GM18870 (cell line): Measurements from ENCODE around the gene HPX.

Experiments used
- ATAC-seq: cut with Tn5 transposase; IDR thresholded peaks from one replicate; pipeline ENCODE4 v1.9.1; 2021; ENCODE audit warnings: moderate library complexity; ENCODE audit not compliant: unreplicated experiment

Gene HPX

GRCh38 chr11:6418557-6419008 lies 22.2 kb downstream of the HPX start:
- no peak for ATAC-seq

DNA sequence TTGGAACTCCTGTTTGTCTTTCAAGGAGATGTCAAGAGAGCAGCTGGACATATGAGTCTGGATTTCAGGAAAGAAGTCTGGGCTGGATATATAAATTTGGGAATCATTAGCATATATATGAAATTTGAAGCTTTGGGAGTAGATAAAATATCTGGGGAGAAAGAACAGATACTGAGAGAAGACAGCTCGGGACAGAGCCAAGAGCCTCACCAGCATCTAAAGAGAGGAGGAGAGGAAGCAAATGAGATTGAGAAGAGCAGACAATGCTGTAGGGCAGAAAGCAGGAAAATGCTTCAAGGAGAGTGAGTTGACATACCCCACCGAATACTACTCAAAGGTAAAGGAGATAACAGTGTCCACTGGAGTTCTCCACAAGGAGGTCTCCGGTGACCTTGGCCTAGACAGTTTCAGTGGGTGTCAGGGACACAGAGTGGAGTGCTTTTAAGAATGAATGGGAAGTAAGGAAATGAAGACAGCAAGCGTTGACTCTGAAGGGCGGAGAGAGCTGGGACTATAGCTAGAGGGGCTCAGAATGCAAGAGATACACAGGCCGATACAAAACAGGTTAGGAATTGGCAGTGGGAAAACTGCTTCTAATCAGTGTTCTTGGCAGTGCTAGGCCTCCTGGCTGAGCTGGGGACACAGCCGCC lies 22.8 kb downstream of the HPX start:
- ATAC-seq, result no peak

- no peak for ATAC-seq
These were observed 25.0 kb downstream of the HPX start for GRCh38 chr11:6415797-6416196.

- peak; percentile 43 for ATAC-seq
These were observed 25.9 kb downstream of the HPX start for GRCh38 chr11:6414874-6415328.

GRCh38 chr11:6413791-6414201 lies 27.0 kb downstream of the HPX start:
- ATAC-seq, result no peak

DNA sequence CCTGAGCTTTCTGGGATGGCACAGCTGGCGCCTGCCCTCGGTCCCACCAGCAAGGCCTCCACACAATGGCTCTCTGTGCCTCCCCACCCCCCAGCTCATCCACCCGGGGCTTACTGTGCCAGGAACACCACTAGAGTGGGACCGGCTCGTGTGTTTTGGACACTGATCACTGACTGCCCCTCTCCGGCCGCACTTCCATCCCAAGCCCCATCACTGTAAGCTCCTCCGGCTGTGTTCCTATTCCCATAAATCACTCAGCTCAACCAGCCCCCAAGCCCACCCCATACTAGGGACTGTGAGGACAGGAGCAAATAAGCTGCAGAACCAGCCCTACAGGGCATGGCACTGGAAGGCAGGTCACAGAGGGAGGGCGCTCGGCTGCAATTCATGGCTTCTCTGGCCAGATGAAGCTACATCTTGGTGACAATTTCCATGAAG lies 29.2 kb downstream of the HPX start:
- ATAC-seq, result no peak

GRCh38 chr11:6410695-6411430 lies 29.9 kb downstream of the HPX start:
- no peak for ATAC-seq

GRCh38 chr11:6406370-6406769 lies 34.4 kb downstream of the HPX start:
- ATAC-seq, result no peak

DNA sequence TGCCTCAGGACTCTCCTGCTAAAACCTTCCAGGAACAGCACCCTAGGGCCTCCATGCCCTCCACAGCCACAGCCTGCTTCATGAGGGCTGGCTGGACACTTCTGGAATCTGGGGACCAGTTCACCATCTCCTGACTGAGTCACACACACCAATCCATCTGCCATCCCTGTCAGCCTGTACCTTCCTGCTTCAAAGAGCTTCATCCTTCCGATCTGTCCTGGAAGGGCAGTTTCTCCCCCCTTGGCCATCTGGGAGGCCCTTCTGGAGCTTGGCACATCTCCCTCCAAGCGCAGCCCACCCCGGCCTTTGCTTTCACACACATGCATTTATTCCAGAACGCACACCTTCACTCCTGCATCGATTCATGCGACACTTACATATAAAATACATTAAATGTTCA lies 34.9 kb downstream of the HPX start:
- no peak for ATAC-seq

GRCh38 chr11:6405052-6405667 lies 35.6 kb downstream of the HPX start:
- no peak for ATAC-seq

GRCh38 chr11:6404342-6405051 lies 36.3 kb downstream of the HPX start:
- ATAC-seq, result no peak

DNA sequence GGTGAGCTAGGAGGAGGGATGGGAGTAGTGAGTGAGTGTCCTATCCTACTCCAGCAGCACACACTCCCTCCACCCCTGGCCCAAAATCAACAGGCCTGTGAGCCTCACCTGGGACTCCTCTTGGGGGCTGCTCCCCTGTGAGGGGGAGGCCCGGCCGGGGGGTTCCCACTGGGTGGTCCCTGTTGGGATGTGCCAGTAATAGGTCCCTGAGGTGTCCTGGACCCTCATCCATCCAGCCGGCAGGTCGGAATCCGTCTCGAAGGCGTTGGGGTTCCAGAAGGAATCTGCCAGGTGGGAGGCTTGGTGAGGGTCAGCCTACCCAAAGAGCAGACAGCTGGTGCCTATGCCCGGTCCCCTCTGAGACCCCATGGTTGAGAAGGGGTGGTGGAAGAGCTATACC lies 37.2 kb downstream of the HPX start:
- no peak for ATAC-seq

DNA sequence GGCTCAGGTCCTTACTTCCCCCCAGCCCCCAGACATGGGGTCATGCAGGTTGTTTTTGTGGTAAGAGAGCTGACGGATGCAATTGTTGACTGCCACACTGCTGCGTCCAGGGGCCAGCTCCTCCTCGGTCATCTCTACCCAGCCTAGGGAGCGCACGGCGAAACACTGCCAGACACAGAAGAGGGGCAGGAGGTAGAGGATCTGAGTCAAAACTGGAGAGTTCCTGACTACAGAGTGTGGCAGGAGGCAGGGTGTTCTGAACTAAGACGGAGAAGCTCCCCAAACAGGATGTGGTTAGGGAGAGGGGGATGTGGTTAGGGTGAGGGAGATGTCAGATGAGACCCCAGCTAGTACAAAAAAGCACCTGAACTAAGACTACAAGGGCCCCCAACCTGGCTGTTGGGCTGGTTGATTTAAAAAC lies 38.2 kb downstream of the HPX start:
- ATAC-seq, result peak; percentile 89

DNA sequence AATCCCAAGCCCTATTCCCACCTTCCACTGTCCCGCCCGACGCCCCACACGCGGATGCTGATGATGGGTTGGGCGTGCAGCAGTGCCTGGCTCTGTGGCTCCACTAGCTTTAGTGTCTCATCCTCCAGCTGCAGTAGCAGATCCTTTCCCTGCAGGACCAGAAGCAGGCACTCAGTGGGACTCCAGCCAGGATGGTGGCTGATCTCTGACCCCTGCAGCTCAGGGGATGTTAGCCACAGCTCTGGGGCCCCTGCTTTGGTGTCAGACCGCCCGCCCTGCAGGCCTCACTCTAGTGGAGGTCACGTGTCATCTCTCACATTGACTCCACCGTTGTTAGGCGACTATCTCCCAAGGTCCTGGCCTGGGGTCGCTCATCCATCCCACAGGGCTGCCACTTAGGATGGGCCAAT lies 38.7 kb downstream of the HPX start:
- ATAC-seq, result peak; percentile 32

DNA sequence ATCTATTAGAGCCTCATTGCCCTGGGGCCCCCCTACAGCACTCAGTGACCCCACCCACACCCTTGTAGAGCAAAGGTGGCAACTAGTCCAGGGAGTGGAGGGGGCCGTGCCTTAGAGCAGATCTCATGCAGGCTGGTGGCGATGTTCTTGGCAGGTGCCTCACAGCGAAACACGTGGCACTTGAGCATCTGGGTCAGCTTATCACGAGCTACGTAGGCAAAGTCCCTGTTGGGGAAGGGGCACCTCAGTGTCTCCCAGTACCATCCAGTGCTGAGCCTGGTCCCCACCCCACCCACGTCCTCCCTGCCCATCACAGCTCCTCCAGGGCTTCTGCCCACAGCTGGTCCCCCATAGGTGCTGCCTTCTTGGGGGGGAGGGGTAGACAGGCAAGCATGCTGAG lies 39.3 kb downstream of the HPX start:
- ATAC-seq, result no peak

DNA sequence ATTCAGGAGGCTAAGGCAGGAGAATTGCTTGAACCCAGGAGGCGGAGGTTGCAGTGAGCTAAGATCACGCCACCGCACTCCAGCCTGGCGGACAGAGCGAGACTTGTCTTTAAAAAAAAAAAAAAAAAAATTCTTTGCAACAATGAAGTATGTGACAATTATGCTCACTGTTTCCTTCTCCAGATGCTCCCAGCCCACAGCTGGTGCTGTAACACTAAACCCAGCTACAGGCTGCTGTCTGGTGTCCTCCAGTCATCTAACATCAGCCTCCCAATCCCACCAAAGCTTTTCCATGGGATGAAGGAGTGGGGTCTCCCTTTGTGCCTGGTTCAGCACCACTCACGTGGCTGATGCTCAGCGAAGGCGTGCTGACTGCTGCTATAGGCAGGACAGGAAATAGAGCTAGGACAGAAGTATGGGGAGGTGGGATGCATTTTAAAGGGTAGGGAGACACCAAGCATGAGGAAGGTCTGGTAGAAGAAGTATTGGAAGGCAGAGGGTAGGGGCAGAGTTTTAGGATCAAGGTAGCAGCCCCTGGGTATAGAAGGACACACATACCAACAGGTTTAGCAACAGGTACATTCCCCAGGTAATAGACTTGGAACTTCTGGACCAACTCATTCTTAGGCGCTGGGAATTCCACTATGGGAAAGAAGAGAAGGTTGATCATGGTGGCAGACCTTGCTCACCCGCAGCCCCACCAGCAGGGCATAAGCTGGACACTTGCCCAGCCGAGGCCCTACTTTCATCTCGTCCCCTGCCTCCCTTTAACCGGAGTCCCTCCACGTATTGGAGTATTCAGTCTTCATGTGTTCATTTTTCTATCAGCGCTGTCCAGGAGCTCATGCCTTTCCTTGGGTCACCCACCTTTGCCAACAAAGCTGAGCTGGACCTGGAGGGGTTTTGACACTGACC lies 40.1 kb downstream of the HPX start:
- no peak for ATAC-seq

- ATAC-seq, result no peak
These were observed 43.2 kb downstream of the HPX start for GRCh38 chr11:6397636-6398035.

DNA sequence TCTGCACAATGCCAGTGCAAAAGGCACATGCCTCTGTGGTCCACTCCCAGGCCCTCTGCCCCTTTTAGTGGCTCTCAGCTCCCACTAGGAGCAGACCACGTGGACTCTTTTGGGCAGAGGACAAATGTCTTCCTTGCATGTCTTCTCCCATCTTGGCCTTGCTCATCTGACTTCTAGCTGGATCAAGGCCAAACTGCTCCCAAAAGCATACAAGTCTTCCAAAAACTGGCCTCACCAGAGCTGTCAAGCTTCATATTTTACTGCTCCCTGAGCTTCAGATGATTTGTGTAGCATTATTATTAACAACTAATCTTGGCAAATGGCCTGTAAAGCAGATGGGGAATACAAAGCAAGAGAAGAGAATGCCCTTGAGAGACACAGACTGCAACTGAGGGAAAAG lies 43.6 kb downstream of the HPX start:
- no peak for ATAC-seq

GRCh38 chr11:6395470-6396060 lies 45.2 kb downstream of the HPX start:
- no peak for ATAC-seq
